ENCODE measurements around the gene COA1. TPM values are rescaled to one million over a fixed set of nuclear protein-coding genes. Genes with fewer than 3 reads are reported as not detected.

Gene COA1
- total RNA-seq, 4 donors from 2014 or later = 31.8 to 53.2 (median 39.8) TPM

GRCh38 chr7:43652364-43652763 is 77.0 kb downstream of the COA1 start:
- Histone ChIP-seq H3K27ac (peak overlapping the region; percentile 85 to 93 (median 90)), H3K4me3 (no peak overlapping the region), H3K36me3 (no peaks in the 10 kb centered on the region), H3K9me3 (no peaks in the 10 kb centered on the region), H3K4me1 (peaks cover 21 to 60% (median 37%) of the 10 kb centered on the region in 4 donors), H3K27me3 (no peaks in the 10 kb centered on the region)
- intact Hi-C loops (cut with DNase I; ENCODE audit: low total_unique reads) (no loop called here), in situ Hi-C loops (cut with MboI; ENCODE audit: low pct_ligation_motif_present in 1 of 4, low pct_unique_long_range_greater_than_20kb in 1 of 4, low sequenced_read_pairs in 3 of 4) (no loop called here)
- DNase-seq = no peak
- TF ChIP-seq EP300 (IDR thresholded peaks at IDR 0.05; ENCODE audit: low read depth) = no peak
- no peak for TF ChIP-seq POLR2AphosphoS5 (IDR thresholded peaks at IDR 0.05)
- TF ChIP-seq, protein P1, sequence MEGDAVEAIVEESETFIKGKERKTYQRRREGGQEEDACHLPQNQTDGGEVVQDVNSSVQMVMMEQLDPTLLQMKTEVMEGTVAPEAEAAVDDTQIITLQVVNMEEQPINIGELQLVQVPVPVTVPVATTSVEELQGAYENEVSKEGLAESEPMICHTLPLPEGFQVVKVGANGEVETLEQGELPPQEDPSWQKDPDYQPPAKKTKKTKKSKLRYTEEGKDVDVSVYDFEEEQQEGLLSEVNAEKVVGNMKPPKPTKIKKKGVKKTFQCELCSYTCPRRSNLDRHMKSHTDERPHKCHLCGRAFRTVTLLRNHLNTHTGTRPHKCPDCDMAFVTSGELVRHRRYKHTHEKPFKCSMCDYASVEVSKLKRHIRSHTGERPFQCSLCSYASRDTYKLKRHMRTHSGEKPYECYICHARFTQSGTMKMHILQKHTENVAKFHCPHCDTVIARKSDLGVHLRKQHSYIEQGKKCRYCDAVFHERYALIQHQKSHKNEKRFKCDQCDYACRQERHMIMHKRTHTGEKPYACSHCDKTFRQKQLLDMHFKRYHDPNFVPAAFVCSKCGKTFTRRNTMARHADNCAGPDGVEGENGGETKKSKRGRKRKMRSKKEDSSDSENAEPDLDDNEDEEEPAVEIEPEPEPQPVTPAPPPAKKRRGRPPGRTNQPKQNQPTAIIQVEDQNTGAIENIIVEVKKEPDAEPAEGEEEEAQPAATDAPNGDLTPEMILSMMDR (IDR thresholded peaks at IDR 0.05) = no peak
- TF ChIP-seq POLR2A (IDR thresholded peaks at IDR 0.05) = no peak

DNA sequence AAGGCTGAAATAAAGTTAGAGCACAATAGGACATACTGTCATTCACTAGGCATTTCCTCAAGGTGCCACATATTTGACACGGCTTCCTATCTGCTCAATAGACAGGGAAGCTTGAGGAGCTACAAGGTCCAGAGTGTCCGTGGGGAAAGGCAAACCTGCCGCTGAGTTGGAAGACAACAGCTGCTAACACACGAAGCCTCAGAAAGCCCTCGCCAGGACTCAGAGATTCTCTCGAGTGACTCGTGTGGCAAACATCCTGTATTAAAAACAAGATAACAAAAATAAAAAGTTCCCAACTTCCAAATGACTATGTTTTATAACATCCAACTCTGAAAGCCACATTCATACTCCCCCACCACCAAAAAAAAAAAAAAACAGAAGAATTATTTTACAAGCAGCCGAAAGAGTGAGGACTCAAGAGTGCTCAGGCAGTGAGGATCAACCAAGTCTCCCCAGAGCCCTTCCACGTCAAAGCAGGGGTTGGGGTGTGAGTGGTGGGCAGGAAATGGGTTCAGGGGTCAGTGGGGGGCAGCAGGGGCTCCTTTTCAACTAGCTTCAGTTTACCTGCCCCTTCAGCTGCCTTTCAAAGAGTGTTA is 78.8 kb downstream of the COA1 start:
- H3K27ac ChIP-seq = peak overlapping the region; percentile 85 to 93 (median 90)
- H3K27me3 ChIP-seq = no peaks in the 10 kb centered on the region
- 34 to 49% methylated on average over 7 to 9 of the region's 9 CpGs for WGBS, 2 donors (ENCODE audit: low coverage in 1 of 2)
- H3K4me3 ChIP-seq = peak overlapping the region in 1 of 4 donors; percentile 5
- no peaks in the 10 kb centered on the region for H3K9me3 ChIP-seq
- no peak for TF ChIP-seq EP300 (IDR thresholded peaks at IDR 0.05; ENCODE audit: low read depth)
- no peak for TF ChIP-seq POLR2AphosphoS5 (IDR thresholded peaks at IDR 0.05)
- TF ChIP-seq, protein P1 (IDR thresholded peaks at IDR 0.05) = no peak
- TF ChIP-seq POLR2A (IDR thresholded peaks at IDR 0.05) = no peak
- in situ Hi-C loops (cut with MboI; ENCODE audit: low pct_ligation_motif_present in 1 of 4, low pct_unique_long_range_greater_than_20kb in 1 of 4, low sequenced_read_pairs in 3 of 4) = no loop called here
- intact Hi-C loops (cut with DNase I; ENCODE audit: low total_unique reads) = no loop called here
- DNase-seq = no peak
- H3K4me1 ChIP-seq = peaks cover 35 to 74% (median 48%) of the 10 kb centered on the region in 4 donors
- no peaks in the 10 kb centered on the region for H3K36me3 ChIP-seq

DNA sequence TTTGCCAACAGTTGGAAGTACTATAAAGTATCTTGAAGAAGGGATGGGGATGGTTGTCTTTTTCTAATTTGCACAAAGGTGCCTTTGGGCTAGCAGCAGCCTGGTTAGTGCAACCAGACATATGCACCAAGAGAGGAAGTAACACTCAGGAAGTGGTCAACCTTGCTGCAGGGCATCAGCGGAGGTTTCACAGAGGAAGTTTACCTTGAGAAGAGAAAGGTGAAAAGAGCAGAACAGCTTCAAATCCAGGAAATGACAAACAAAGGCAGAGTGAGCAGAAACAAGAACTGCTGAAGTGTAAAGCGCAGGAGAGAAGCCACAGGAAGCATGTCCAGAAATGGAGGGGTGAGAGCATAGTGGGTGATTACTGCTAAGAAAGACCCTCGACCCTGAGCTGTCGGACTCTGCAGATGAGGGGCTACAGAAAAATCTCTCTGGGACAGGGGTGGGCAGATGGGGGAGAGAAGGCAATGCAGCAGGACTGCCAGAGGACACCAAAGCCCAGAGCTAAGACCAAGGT is 79.5 kb downstream of the COA1 start:
- TF ChIP-seq, protein P1 (IDR thresholded peaks at IDR 0.05) = no peak
- TF ChIP-seq EP300 (IDR thresholded peaks at IDR 0.05; ENCODE audit: low read depth) (no peak), POLR2A (IDR thresholded peaks at IDR 0.05) (peak; percentile 39), POLR2AphosphoS5 (IDR thresholded peaks at IDR 0.05) (peak; percentile 12 to 60 (median 34))
- Histone ChIP-seq H3K27ac (peak overlapping the region; percentile 85 to 93 (median 90)), H3K9me3 (no peaks in the 10 kb centered on the region), H3K4me3 (peak overlapping the region in 1 of 4 donors; percentile 5), H3K36me3 (no peaks in the 10 kb centered on the region), H3K4me1 (peaks cover 35 to 76% (median 48%) of the 10 kb centered on the region in 4 donors), H3K27me3 (no peaks in the 10 kb centered on the region)
- intact Hi-C loops (cut with DNase I; ENCODE audit: low total_unique reads) (no loop called here), in situ Hi-C loops (cut with MboI; ENCODE audit: low pct_ligation_motif_present in 1 of 4, low pct_unique_long_range_greater_than_20kb in 1 of 4, low sequenced_read_pairs in 3 of 4) (no loop called here)
- DNase-seq = peak; percentile 60
- 58% methylated on average over 4 of the region's 4 CpGs; no CpG with 5 or more reads in 1 of the 2 donors for WGBS, 2 donors (ENCODE audit: low coverage in 1 of 2)

DNA sequence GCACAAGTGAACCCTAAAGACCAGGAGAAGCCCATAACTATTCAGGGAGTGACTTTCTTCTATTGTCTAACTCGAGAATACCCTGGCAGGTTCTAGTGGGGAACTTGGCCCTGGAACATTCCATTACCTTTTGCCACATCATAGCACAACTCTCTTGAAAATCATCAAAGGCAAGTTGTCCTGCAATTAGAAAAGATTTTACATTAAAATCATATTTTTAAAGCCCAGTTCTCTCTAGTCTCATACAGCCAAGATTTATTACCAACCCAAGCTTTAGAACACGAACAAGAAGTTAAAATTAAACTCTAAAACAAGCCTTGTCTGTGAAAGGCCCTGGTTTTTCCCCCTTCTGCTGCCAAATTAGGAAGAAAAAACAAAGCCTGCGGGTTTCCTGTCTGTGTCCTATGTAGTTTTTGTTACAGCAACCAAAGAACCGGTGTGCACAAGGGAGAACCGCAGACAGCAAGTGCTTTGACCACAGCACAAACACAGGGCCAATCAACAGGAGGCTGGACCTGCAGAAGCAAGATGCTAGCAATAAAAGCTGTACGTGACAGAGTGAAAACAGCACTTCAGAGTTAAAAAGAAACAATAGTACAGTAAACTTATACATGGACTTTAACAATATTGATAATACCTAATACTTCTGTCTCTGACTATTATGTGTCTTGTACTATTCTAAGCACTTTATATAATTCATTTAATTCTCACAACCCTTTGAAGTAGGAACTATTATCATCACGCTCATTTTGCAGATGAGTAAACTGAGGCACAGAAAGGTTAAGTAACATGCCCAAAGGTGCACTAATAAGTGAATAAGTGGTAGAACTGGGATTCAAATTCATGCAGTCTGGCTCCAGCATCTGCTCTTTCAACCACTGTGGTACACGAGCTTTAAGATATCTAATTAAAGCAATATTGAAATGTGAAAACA is 80.6 kb downstream of the COA1 start:
- no peaks in the 10 kb centered on the region for H3K9me3 ChIP-seq
- H3K4me3 ChIP-seq = peak overlapping the region in 1 of 4 donors; percentile 1
- peak overlapping the region; percentile 85 to 93 (median 90) for H3K27ac ChIP-seq
- WGBS, 2 donors (ENCODE audit: low coverage in 1 of 2) = 33 to 40% methylated on average over 5 to 8 of the region's 8 CpGs
- H3K27me3 ChIP-seq = no peaks in the 10 kb centered on the region
- TF ChIP-seq POLR2A (IDR thresholded peaks at IDR 0.05) (no peak), POLR2AphosphoS5 (IDR thresholded peaks at IDR 0.05) (peak in 1 of 3 donors; percentile 24)
- H3K4me1 ChIP-seq = peaks cover 31 to 69% (median 44%) of the 10 kb centered on the region in 4 donors
- DNase-seq = peak; percentile 68
- H3K36me3 ChIP-seq = no peaks in the 10 kb centered on the region
- in situ Hi-C loops (cut with MboI; ENCODE audit: low pct_ligation_motif_present in 1 of 4, low pct_unique_long_range_greater_than_20kb in 1 of 4, low sequenced_read_pairs in 3 of 4) = no loop called here
- intact Hi-C loops (cut with DNase I; ENCODE audit: low total_unique reads) = no loop called here
